Thyroid gland (tissue), 4 donors: ENCODE results near the gene TMEFF2.

Source experiments
- CTCF ChIP-seq, 6 experiments: fragments of 200-600 bp in 3 of 6; fragments of 450-650 bp in 3 of 6; sonication (generic) in 3 of 6; IDR thresholded peaks; one replicate each; pipeline ENCODE4 v1.5.1; 2016 to 2019; ENCODE audit warnings: antibody characterized with exemption in 6 of 6, mild to moderate bottlenecking in 2 of 6, inconsistent platforms in 1 of 6, moderate library complexity in 1 of 6
- POLR2A ChIP-seq, 2 donors: fragments of 450-650 bp; IDR thresholded peaks; one replicate each; pipeline ENCODE4 v1.6.1; 2017; ENCODE audit warnings: antibody characterized with exemption in 2 of 2, mild to moderate bottlenecking in 2 of 2, moderate library complexity in 1 of 2

- TF ChIP-seq CTCF (IDR thresholded peaks at IDR 0.05) (no peak), POLR2A (IDR thresholded peaks at IDR 0.05) (no peak)
These were observed 233.2 kb downstream of the TMEFF2 start for GRCh38 chr2:191961556-191961955.
